HG02938 (cell line): ENCODE measurements around the gene CACNA1C.

Experiments
- ATAC-seq: cut with Tn5 transposase; IDR thresholded peaks from one replicate; pipeline ENCODE4 v1.9.1; 2021; ENCODE audit warnings: mild to moderate bottlenecking, moderate library complexity; ENCODE audit not compliant: unreplicated experiment

The CACNA1C gene

DNA sequence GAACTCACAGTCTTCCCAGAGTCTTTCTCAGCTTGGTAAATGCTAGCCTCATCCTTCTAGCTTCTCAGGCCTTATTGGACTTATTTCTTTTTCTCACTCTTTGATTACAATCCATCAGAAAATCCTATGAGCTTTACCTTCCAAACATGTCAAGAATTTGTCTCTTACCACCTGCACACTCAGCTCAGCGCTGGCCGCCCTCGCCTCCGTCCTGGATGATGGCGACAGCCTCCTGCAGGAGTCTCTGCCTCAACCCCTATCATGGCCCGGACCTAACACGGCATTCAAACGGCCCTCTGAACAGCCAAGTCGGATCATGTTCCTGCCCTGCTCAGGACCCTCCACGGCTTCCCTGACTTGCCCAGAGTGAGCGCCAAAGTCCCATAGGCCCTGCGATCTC lies 408.9 kb downstream of the CACNA1C start:
- no peak for ATAC-seq

DNA sequence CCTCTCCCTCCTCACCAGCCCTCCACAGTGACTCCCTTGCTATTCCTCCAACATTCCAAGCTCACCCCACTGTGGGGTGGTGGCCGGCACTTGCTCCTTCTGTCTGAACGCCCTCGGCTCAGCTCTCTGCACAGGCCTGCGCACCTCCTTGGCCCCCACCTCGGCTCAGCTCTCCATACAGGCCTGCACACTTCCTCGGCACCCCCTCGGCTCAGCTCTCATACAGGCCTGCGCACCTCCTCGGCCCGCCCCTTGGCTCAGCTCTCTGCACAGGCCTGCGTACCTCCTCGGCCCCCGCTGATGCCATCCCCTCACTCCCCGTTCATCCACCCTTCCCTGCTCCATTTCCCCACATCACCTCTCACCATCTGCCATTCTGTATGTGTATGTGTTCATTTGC lies 409.3 kb downstream of the CACNA1C start:
- ATAC-seq = no peak

DNA sequence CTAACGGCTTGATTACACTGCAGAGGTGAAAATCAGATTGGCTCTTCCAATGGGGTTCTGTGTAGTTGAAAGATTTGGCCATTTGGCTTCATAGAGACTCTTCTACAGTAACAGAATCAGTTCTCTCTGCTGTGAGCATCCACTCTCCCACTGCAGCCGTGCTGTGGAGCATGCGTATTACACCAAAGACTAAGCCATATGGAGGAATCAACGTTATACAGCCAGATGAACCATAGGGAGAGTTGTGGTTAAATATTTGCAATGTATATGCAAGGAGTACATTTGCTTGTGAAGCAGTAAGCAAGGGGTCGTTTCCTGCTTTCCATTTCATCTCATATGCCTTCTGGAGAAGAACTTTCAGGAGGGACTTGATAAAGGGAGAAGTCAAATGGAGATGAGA lies 410.9 kb downstream of the CACNA1C start:
- ATAC-seq = no peak

DNA sequence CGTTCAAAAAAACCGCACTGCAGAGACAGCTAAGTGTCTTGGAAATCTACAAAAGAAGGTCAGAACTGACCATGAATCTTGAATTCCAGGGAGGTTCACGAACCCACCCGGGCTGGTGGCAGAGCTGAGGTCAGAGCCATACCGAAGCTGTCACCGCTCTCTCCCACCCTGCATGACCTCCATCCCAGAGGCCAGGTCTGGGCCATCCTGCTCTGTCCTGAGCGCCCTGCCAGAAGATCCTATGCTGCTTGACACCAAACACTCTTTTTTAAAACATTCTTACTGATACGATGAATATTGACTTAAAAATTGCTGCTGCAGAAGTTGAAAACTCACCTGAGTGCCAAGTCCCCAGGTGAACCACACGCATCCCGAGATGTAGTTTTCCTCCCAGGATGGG lies 412.9 kb downstream of the CACNA1C start:
- no peak for ATAC-seq

DNA sequence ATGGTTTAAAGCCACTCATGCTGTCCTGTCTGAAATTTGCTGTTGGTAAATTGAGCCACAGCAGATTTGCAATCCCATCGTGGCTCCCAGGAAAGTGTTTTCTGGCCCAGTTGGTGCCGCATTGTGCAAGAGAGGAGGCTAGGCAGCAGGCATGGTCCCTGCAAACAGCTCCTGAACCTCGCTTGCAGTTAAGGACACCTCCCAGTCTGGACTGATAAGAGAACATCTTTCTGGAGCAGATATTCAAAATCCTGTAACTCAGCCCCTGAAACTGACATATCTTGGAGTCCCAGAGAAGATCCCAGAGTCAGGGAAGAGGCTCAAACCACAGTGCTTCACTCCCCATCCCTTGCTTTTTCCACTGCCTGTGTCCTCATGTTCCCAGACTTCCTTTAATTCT lies 413.4 kb downstream of the CACNA1C start:
- ATAC-seq = no peak

GRCh38 chr12:2467447-2468195 lies 414.8 kb downstream of the CACNA1C start:
- no peak for ATAC-seq

DNA sequence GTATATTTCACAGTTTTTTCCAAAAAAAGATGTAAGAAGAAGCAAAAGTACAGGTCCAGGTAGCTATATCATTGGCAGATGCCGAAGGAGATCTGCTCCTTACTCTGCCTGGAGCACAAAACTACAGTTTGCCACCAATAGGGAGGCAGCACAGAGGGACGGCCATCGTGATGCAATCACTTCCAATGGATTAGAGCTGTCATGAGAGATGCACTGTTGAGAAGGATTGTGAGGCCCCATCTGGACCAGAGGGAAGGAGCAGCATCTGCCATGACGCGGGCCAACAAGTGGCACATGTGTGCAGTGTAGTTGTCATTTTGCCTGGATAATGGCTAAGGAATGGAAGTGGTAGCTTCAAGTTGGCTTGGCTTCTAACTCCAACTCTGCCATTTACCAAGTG lies 423.2 kb downstream of the CACNA1C start:
- ATAC-seq = no peak

- no peak for ATAC-seq
These were observed 424.4 kb downstream of the CACNA1C start for GRCh38 chr12:2477009-2477766.

DNA sequence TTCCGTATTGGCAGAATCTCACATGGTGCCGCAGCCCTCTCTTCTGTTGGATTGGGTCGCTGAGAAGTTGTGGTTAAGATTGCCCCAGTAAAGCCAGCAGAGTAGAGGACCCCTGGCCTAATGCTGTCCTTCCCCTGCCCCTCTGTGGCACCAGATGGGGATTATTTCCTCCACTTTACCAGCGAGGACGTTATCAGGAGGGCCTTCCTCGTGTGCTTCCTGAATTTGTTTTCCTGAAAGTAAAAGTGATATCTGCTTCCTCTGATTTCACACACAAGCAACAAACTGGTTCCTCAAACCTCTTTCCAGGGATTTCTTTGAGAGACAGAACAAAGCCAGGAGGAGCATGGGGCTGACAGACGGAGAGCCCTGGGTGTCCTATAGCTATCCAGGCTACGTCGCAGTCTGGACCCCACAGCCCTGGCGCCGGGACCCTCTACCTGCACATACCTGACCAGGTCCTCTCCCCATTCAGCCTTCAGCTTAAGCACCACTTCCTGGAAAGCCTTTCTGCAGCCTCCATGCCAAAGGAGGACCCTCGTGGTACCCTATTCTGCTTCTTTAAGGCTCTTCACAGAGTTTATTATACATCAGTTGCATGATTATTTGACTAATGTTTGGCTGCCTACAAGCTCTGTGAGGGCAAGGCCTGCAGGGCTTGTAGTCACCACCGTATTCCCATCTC lies 427.2 kb downstream of the CACNA1C start:
- ATAC-seq = no peak

DNA sequence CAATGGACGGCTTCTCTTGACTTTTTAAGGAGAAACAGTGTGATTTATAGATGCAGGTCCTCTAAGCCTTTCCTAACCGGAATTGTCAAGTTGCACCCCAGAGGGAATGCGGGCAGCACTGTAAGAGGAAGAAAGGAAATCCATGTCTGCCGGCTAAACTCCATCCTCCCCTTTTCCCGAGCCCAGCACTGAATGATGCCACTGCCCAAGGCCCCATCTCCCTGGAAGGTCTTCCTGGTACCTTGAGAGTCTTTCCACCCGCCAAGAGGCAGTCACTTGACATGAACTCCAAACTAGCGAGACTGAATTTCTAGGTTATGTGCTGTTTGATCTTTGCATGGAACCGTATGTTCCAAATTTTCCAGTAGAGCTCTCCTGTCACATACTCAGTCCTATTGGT lies 428.6 kb downstream of the CACNA1C start:
- no peak for ATAC-seq

DNA sequence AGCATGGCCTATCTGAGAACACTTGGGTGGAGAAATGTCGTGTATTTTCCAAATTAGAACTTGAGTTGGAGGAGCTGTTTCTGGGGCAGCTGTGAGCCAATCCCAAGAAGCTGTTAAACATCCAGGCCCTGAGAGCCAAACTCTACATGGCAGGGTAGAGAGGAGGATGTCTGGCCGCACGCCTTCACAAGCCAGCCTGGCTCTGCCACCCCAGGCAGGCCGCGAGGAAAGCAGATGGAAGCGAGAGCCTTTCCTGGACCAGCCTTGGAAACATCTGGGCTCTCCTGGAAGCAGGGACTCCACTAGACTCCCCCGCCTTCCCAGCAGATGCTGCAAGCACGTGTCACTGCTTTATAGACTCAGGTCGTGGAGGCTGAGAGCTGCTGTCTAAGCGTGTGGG lies 429.2 kb downstream of the CACNA1C start:
- no peak for ATAC-seq

GRCh38 chr12:2482938-2483660 lies 430.3 kb downstream of the CACNA1C start:
- ATAC-seq = no peak

DNA sequence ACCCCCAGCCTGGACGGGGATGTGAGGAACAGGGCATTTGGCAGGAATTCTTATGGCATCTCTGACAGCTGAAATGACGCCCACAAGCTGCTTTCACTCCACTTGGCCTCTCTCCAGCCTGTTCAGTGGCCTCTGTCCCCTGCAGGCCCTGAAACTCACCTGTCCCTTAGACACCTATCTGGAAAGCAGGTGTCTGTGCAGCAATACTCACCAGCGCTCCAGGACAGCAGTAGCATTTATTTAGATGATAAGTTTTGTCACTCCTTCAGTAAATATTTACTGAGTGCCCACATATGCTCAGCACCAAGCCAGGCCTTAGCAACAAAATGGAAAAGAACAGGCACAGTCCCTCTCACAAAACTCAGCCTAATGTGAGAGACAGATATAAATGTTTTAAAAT lies 430.9 kb downstream of the CACNA1C start:
- ATAC-seq = no peak

DNA sequence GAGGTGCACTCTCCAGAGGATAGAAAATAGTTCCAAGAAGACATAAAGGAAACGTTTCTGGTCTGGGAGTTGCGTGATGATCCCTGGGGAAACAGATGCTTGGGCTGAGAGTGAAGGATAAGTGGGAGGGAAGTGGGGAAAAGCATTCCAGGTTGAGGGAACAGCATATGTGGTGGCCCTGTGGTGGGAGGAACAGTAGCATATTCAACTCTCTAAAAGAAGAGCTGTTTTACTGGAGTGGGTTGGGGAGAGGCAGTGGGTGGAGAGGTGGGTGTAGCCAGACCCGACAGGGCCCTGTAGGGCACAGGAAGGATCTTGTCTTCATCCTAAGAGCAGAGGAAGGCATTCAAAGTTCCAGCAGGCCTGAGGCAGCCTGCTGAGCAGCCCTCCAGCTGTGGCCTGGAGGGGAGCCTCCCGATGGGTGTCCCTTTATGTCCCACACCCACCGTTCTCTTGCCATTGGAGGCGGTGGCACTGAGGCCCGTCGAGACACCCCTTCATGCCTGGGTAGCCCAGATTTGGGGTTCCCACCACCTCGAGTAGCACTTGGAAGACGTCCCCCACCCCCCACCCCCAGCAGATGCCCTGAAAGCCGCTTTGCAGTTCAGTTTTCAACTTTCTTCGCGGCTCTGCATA lies 431.5 kb downstream of the CACNA1C start:
- no peak for ATAC-seq

DNA sequence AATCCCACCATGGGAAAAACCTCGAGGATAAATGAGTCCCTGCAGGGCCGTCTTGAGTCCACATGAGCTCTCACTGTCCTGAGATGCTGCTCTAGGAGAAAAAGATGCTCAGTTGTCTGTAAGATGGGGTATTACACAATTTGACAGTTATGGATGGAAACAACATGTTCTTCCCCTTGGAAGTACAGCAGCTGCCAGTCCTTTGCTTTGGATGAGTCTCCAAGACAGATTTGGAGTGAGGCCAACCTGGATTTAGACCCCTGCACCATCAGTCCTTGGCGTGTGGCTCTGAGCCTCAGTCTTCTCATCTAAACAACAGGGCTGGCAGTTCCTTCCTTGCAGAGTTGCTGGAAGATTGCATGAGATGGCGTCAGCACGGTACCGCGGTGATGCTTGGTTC lies 432.9 kb downstream of the CACNA1C start:
- ATAC-seq = no peak

- ATAC-seq = no peak
These were observed 434.0 kb downstream of the CACNA1C start for GRCh38 chr12:2486796-2487195.

DNA sequence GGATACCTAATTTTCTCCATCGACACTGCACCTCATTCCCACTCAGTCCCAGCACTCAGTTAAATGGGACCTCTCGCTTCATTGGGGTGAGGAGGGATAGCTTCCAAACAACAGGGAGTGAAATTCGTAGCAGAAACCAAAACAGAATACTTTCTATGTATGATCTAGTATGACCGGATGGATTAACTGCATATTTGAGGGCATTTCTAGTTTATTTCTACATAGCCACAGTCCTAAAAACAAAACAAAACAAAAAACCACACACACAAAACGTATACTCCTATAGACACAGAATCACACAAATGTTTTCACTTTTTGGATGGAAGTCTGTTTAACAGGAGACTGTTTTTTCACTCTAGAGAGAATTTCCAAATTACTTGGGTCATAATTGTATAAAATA lies 434.5 kb downstream of the CACNA1C start:
- ATAC-seq = no peak

DNA sequence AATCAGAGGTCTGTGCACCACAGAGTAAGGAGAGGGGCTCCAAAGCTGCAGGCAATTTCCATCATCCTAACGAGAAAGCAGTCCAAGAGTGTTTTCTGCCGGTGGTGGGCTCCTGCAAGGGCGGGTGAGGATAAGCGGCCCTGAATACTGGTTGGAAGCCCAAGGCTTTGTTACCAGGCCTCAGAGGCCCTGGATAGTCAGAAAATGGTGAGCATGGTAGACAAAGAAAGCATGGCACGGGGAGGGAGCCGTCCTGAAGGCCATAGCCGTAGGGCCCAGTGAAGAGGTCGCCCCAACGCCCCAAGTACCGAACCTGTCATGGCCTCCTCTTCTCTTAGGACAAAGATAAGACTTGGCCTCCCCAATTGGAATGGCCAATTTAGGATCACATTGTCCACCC lies 435.3 kb downstream of the CACNA1C start:
- no peak for ATAC-seq

- ATAC-seq = no peak
These were observed 435.8 kb downstream of the CACNA1C start for GRCh38 chr12:2488596-2488995.

- ATAC-seq = no peak
These were observed 436.5 kb downstream of the CACNA1C start for GRCh38 chr12:2489275-2489674.

- no peak for ATAC-seq
These were observed 438.0 kb downstream of the CACNA1C start for GRCh38 chr12:2490831-2491230.
